Measurements from ENCODE around the gene AK9.
"Not testable (repeated sequence)": the region's sequence is repeated elsewhere in the genome, so short reads cannot be mapped to it uniquely, and the experiment has no call there.

Gene AK9

GRCh38 chr6:109690737-109691621 lies at the start of gene AK9, which contains the start of gene FIG4:
Gene AK9, minus strand, starts transcription at chr6:109691202. Its CDS starts 15,457 bp downstream, at chr6:109675745.
Gene FIG4, plus strand, starts transcription at chr6:109691296. Its CDS starts 140 bp downstream, at chr6:109691436.
- DNase-seq = peak; percentile 96

GRCh38 chr6:109740787-109741186 lies 49.8 kb upstream of the AK9 start:
- no peak for DNase-seq

GRCh38 chr6:109739686-109740085 lies 48.7 kb upstream of the AK9 start:
- no peak for DNase-seq

GRCh38 chr6:109738667-109739066 lies 47.7 kb upstream of the AK9 start:
- no peak for DNase-seq

- DNase-seq = no peak
These were observed 47.3 kb upstream of the AK9 start for GRCh38 chr6:109738255-109738654.

- no peak for DNase-seq
These were observed 45.4 kb upstream of the AK9 start for GRCh38 chr6:109736273-109737025.

- not testable (repeated sequence) for DNase-seq
These were observed 34.2 kb upstream of the AK9 start for GRCh38 chr6:109725250-109725649.

- DNase-seq = no peak
These were observed 31.7 kb upstream of the AK9 start for GRCh38 chr6:109722564-109723254.

GRCh38 chr6:109722011-109722410 lies 31.0 kb upstream of the AK9 start:
- DNase-seq = no peak

GRCh38 chr6:109720311-109720710 lies 29.3 kb upstream of the AK9 start:
- DNase-seq = no peak

- no peak for DNase-seq
These were observed 28.0 kb upstream of the AK9 start for GRCh38 chr6:109718991-109719390.

- no peak for DNase-seq
These were observed 27.0 kb upstream of the AK9 start for GRCh38 chr6:109717971-109718370.

- no peak for DNase-seq
These were observed 24.6 kb upstream of the AK9 start for GRCh38 chr6:109715616-109716015.

GRCh38 chr6:109714611-109715010 lies 23.6 kb upstream of the AK9 start:
- DNase-seq = no peak

- DNase-seq = no peak
These were observed 23.2 kb upstream of the AK9 start for GRCh38 chr6:109714166-109714565.

- DNase-seq = peak; percentile 23
These were observed 22.1 kb upstream of the AK9 start for GRCh38 chr6:109713097-109713496.

GRCh38 chr6:109708099-109708498 lies 17.1 kb upstream of the AK9 start:
- not testable (repeated sequence) for DNase-seq

GRCh38 chr6:109706513-109706912 lies 15.5 kb upstream of the AK9 start:
- DNase-seq = no peak

- peak; percentile 81 for DNase-seq
These were observed 14.3 kb upstream of the AK9 start for GRCh38 chr6:109705258-109705657.

- DNase-seq = no peak
These were observed 11.8 kb upstream of the AK9 start for GRCh38 chr6:109702791-109703190.

GRCh38 chr6:109701774-109702173 lies 10.8 kb upstream of the AK9 start:
- no peak for DNase-seq

GRCh38 chr6:109701221-109701620 lies 10.2 kb upstream of the AK9 start:
- no peak for DNase-seq

- no peak for DNase-seq
These were observed 5.4 kb upstream of the AK9 start for GRCh38 chr6:109696355-109696754.
